Mucosa of gallbladder (tissue), 1 donor: Measurements from ENCODE around the gene PSMA4. TPM values are rescaled to one million over a fixed set of nuclear protein-coding genes. Genes with fewer than 3 reads are reported as not detected.
"Not testable (repeated sequence)": the region's sequence is repeated elsewhere in the genome, so short reads cannot be mapped to it uniquely, and the experiment has no call there.

Experiments used
- DNase-seq: peaks from one replicate; pipeline ENCODE4 v3.0.0-alpha.2; 2020; ENCODE audit warnings: low spot score
- total RNA-seq: library from RNA; stranded (reverse); gene quantifications from one replicate; pipeline ENCODE4 v1.2.1, GENCODE V29; 2021
- donor health status: DM: no; HTN: no; CAD: no.

The PSMA4 gene
- total RNA-seq, result 106 TPM

- DNase-seq, result peak; percentile 92
Measured at GRCh38 chr15:78540141-78540870, at the start of gene PSMA4. TSS of gene PSMA4 (plus strand) at chr15:78540444. CDS start at chr15:78541928, 1,484 bp downstream.

- DNase-seq, result no peak
Measured at GRCh38 chr15:78492872-78493271, 47.4 kb upstream of the PSMA4 start.

- DNase-seq, result no peak
Measured at GRCh38 chr15:78501857-78502256, 38.4 kb upstream of the PSMA4 start.

GRCh38 chr15:78502641-78503040 lies 37.6 kb upstream of the PSMA4 start:
- no peak for DNase-seq

GRCh38 chr15:78506971-78507830 lies 33.0 kb upstream of the PSMA4 start, which contains the start of gene HYKK:
TSS of gene HYKK (plus strand) at chr15:78507577. CDS start at chr15:78513089, 5,512 bp downstream.
- DNase-seq, result peak; percentile 95

- DNase-seq, result no peak
Measured at GRCh38 chr15:78507831-78508160, 32.4 kb upstream of the PSMA4 start.

GRCh38 chr15:78508272-78508671 lies 32.0 kb upstream of the PSMA4 start:
- DNase-seq, result no peak

- no peak for DNase-seq
Measured at GRCh38 chr15:78509726-78510312, 30.4 kb upstream of the PSMA4 start.

- not testable (repeated sequence) for DNase-seq
Measured at GRCh38 chr15:78520035-78520434, 20.2 kb upstream of the PSMA4 start.

GRCh38 chr15:78524230-78524629 lies 16.0 kb upstream of the PSMA4 start:
- DNase-seq, result no peak

GRCh38 chr15:78527325-78527724 lies 12.9 kb upstream of the PSMA4 start:
- no peak for DNase-seq

- DNase-seq, result no peak
Measured at GRCh38 chr15:78533331-78533730, 6.9 kb upstream of the PSMA4 start.

GRCh38 chr15:78536134-78536533 lies 4.1 kb upstream of the PSMA4 start:
- no peak for DNase-seq

- no peak for DNase-seq
Measured at GRCh38 chr15:78537266-78537905, 2.9 kb upstream of the PSMA4 start.

GRCh38 chr15:78538358-78538757 lies 1.9 kb upstream of the PSMA4 start:
- DNase-seq, result no peak

- DNase-seq, result not testable (repeated sequence)
Measured at GRCh38 chr15:78539464-78540140, 642 bp upstream of the PSMA4 start.

- no peak for DNase-seq
Measured at GRCh38 chr15:78540871-78541743, 863 bp downstream of the PSMA4 start.

- DNase-seq, result no peak
Measured at GRCh38 chr15:78541744-78542034, 1.4 kb downstream of the PSMA4 start.

GRCh38 chr15:78542647-78543046 lies 2.4 kb downstream of the PSMA4 start:
- DNase-seq, result no peak

GRCh38 chr15:78550194-78550593 lies 9.9 kb downstream of the PSMA4 start:
- DNase-seq, result no peak

- no peak for DNase-seq
Measured at GRCh38 chr15:78550815-78551214, 10.6 kb downstream of the PSMA4 start.
